H1 (cell line): ENCODE results near the gene MAP1B. TPM values are rescaled to one million over a fixed set of nuclear protein-coding genes. Genes with fewer than 3 reads are reported as not detected.

Experiments used
- CTCF ChIA-PET: fragments of 300-600 bp; sonication (Branson Sonifier 250); formaldehyde crosslinking; loops from one replicate; lab custom pipeline; 2021; ENCODE audit not compliant: partially characterized antibody; lab: Charles Lee
- POLR2A ChIA-PET: fragments of 300-600 bp; sonication (Branson Sonifier 250); formaldehyde crosslinking; loops from one replicate; lab custom pipeline; 2021; ENCODE audit warnings: inconsistent platforms; ENCODE audit not compliant: partially characterized antibody; lab: Charles Lee
- DNase-seq, 2 experiments: peaks; one replicate each; pipeline versions ENCODE4 v3.0.0 to v3.0.0-alpha.2; 2010 to 2022; ENCODE audit warnings: low spot score in 2 of 2, low read depth in 1 of 2, mixed read lengths in 1 of 2
- FAIRE-seq: peaks from 2 replicates; lab custom pipeline; 2011; peaks lifted over from hg19 to GRCh38; lab: Jason Lieb, UNC
- H2AFZ ChIP-seq: 2 replicates; pipeline ENCODE4 v1.8.1; 2012; ENCODE audit warnings: low read length, inconsistent platforms
- H2AK5ac ChIP-seq: 2 replicates; pipeline ENCODE4 v1.6.1; 2013; ENCODE audit warnings: low read depth, low read length
- H2BK120ac ChIP-seq: replicated peaks from 2 replicates; pipeline ENCODE3; 2013; ENCODE audit warnings: low read depth, low read length, inconsistent platforms
- H2BK12ac ChIP-seq: 2 replicates; pipeline ENCODE4 v1.6.1; 2013; ENCODE audit warnings: low read depth, low read length
- H2BK15ac ChIP-seq: 2 replicates; pipeline ENCODE4 v1.6.1; 2013; ENCODE audit warnings: low read length
- H2BK20ac ChIP-seq: 2 replicates; pipeline ENCODE4 v1.6.1; 2013; ENCODE audit warnings: low read length
- H2BK5ac ChIP-seq: 2 replicates; pipeline ENCODE4 v1.6.1; 2013; ENCODE audit warnings: low read depth, low read length
- H3K14ac ChIP-seq: 2 replicates; pipeline ENCODE4 v1.6.1; 2013; ENCODE audit warnings: inconsistent platforms; ENCODE audit not compliant: insufficient read length
- H3K18ac ChIP-seq: 2 replicates; pipeline ENCODE4 v1.6.1; 2013; ENCODE audit warnings: low read length; ENCODE audit errors: extremely low read depth
- H3K23ac ChIP-seq: 2 replicates; pipeline ENCODE4 v1.6.1; 2013; ENCODE audit warnings: inconsistent platforms; ENCODE audit not compliant: insufficient read length
- H3K23me2 ChIP-seq: 2 replicates; pipeline ENCODE4 v1.6.1; 2013; ENCODE audit warnings: low read depth, low read length
- H3K27ac ChIP-seq: 2 replicates; pipeline ENCODE4 v1.6.1; 2011; ENCODE audit warnings: low read depth, low read length, inconsistent platforms
- H3K27me3 ChIP-seq, 4 experiments: replicated peaks in 1 of 4; 1 replicate in 1 of 4; 2 replicates in 3 of 4; pipeline versions ENCODE4 v1.6.1 to v1.8.1; 2011 to 2013; ENCODE audit warnings: low read length in 3 of 4, mild to moderate bottlenecking in 3 of 4, inconsistent platforms in 2 of 4, mixed read lengths in 2 of 4, moderate library complexity in 1 of 4; ENCODE audit not compliant: control insufficient read depth in 3 of 4, insufficient read depth in 3 of 4; ENCODE audit errors: extremely low read depth in 1 of 4
- H3K36me3 ChIP-seq, 4 experiments: 2 replicates each; pipeline versions ENCODE4 v1.6.1 to v1.8.1; 2011 to 2013; ENCODE audit warnings: mild to moderate bottlenecking in 4 of 4, low read length in 3 of 4, moderate library complexity in 2 of 4, control low read depth in 1 of 4, inconsistent platforms in 1 of 4; ENCODE audit not compliant: insufficient read depth in 4 of 4, control insufficient read depth in 2 of 4
- H3K4ac ChIP-seq: replicated peaks from 2 replicates; pipeline ENCODE3; 2013; ENCODE audit warnings: low read length, low read depth, mixed read lengths, inconsistent platforms; ENCODE audit not compliant: insufficient read length
- H3K4me1 ChIP-seq, 4 experiments: replicated peaks in 1 of 4; 1 replicate in 1 of 4; 2 replicates in 3 of 4; pipeline versions ENCODE4 v1.6.1 to v1.8.1; 2011 to 2013; ENCODE audit warnings: low read length in 3 of 4, inconsistent platforms in 2 of 4, mixed read lengths in 1 of 4; ENCODE audit not compliant: insufficient read depth in 4 of 4, control insufficient read depth in 3 of 4
- H3K4me2 ChIP-seq, 2 experiments: 2 replicates each; pipeline versions ENCODE4 v1.6.1 to v1.8.1; 2011 to 2013; ENCODE audit warnings: low read depth in 2 of 2, low read length in 2 of 2, control low read depth in 1 of 2, inconsistent platforms in 1 of 2, mild to moderate bottlenecking in 1 of 2; ENCODE audit not compliant: insufficient read depth in 1 of 2
- H3K4me3 ChIP-seq, 4 experiments: fragments of 200-600, 300-600 bp in 1 of 4; sonication (generic), shearing (Covaris generic), sonication (Bioruptor Twin) in 1 of 4; 2 replicates each; pipeline versions ENCODE4 v1.5.1 to v1.8.1; 2011 to 2016; ENCODE audit warnings: low read length in 4 of 4, low read depth in 3 of 4, control low read depth in 2 of 4, inconsistent platforms in 2 of 4, mild to moderate bottlenecking in 2 of 4, mixed read lengths in 1 of 4, moderate library complexity in 1 of 4; ENCODE audit not compliant: insufficient read depth in 2 of 4; ENCODE audit errors: extremely low read depth in 1 of 4
- H3K56ac ChIP-seq: replicated peaks from 2 replicates; pipeline ENCODE3; 2013; ENCODE audit warnings: low read depth, mild to moderate bottlenecking, mixed read lengths, low read length, inconsistent platforms; ENCODE audit not compliant: insufficient read length
- H3K79me1 ChIP-seq: 2 replicates; pipeline ENCODE4 v1.6.1; 2013; ENCODE audit warnings: low read depth, low read length, control low read depth
- H3K79me2 ChIP-seq, 2 experiments: 2 replicates each; pipeline versions ENCODE4 v1.6.1 to v1.8.1; 2012 to 2013; ENCODE audit warnings: low read length in 2 of 2, mild to moderate bottlenecking in 2 of 2, inconsistent platforms in 1 of 2; ENCODE audit not compliant: insufficient read depth in 2 of 2, control insufficient read depth in 1 of 2
- H3K9ac ChIP-seq, 4 experiments: replicated peaks in 1 of 4; 1 replicate in 1 of 4; 2 replicates in 3 of 4; pipeline versions ENCODE4 v1.6.1 to v1.8.1; 2011 to 2013; ENCODE audit warnings: low read depth in 3 of 4, low read length in 3 of 4, control low read depth in 2 of 4, mild to moderate bottlenecking in 2 of 4, moderate library complexity in 2 of 4, inconsistent platforms in 1 of 4; ENCODE audit errors: extremely low read depth in 1 of 4
- H3K9me3 ChIP-seq, 2 experiments: 2 replicates each; pipeline versions ENCODE4 v1.6.1 to v1.8.1; 2012 to 2013; ENCODE audit warnings: mild to moderate bottlenecking in 2 of 2, moderate library complexity in 2 of 2, control low read depth in 1 of 2, inconsistent platforms in 1 of 2, low read depth in 1 of 2, low read length in 1 of 2, mixed read lengths in 1 of 2; ENCODE audit not compliant: insufficient read depth in 2 of 2
- H4K20me1 ChIP-seq, 2 experiments: replicated peaks in 1 of 2; 2 replicates each; pipeline versions ENCODE3 to v1.8.1; 2011 to 2013; ENCODE audit warnings: inconsistent platforms in 2 of 2, low read length in 2 of 2, mild to moderate bottlenecking in 1 of 2; ENCODE audit not compliant: insufficient read depth in 2 of 2, control insufficient read depth in 1 of 2
- H4K5ac ChIP-seq: 2 replicates; pipeline ENCODE4 v1.6.1; 2013; ENCODE audit warnings: low read length, low read depth, mixed read lengths, inconsistent platforms; ENCODE audit not compliant: insufficient read length
- H4K8ac ChIP-seq: 2 replicates; pipeline ENCODE4 v1.8.0; 2013; ENCODE audit warnings: mild to moderate bottlenecking, moderate library complexity, low read length, inconsistent platforms; ENCODE audit not compliant: insufficient read depth; ENCODE audit errors: extremely low read depth
- H4K91ac ChIP-seq: replicated peaks from 2 replicates; pipeline ENCODE3; 2013; ENCODE audit warnings: low read length, mixed read lengths, inconsistent platforms; ENCODE audit not compliant: insufficient read length
- E2F6 ChIP-seq: IDR thresholded peaks from 2 replicates; pipeline ENCODE4 v1.6.1; 2012; ENCODE audit warnings: inconsistent platforms
- JUN ChIP-seq: IDR thresholded peaks from 2 replicates; pipeline ENCODE4 v1.6.1; 2011; ENCODE audit warnings: low read depth, mild to moderate bottlenecking, improper control_type of control experiment, low read length
- POLR2A ChIP-seq, 2 experiments: IDR thresholded peaks; 1 replicate in 1 of 2; 2 replicates in 1 of 2; pipeline ENCODE4 v1.6.1; 2011; ENCODE audit warnings: low read depth in 2 of 2, low read length in 2 of 2, mild to moderate bottlenecking in 2 of 2; ENCODE audit errors: control extremely low read depth in 1 of 2
- SP4 ChIP-seq: IDR thresholded peaks from 2 replicates; pipeline ENCODE4 v1.6.1; 2012; ENCODE audit warnings: low read length, inconsistent platforms
- USF2 ChIP-seq: IDR thresholded peaks from 2 replicates; pipeline ENCODE4 v1.6.1; 2011; ENCODE audit warnings: low read length, improper control_type of control experiment
- WGBS, 2 experiments: shearing (Covaris generic) in 1 of 2; methylation state at CpG; one replicate each; pipeline versions ENCODE4 v1.1.6 to v1.1.7; 2013 to 2015; ENCODE audit warnings: low lambda C conversion rate in 2 of 2, mixed read lengths in 2 of 2, inconsistent platforms in 1 of 2, low coverage in 1 of 2, missing lambda C conversion rate in 1 of 2; ENCODE audit not compliant: insufficient replicate concordance in 2 of 2, insufficient coverage in 1 of 2, insufficient read length in 1 of 2; ENCODE audit errors: extremely low coverage in 1 of 2, missing lambda C conversion rate in 1 of 2; 5-methylcytosine and 5-hydroxymethylcytosine counted together
- polyA plus RNA-seq, 7 experiments: library from polyadenylated mRNA; depleted of rRNA in 3 of 7; stranded (reverse) in 5 of 7; unstranded in 2 of 7; fragments of >200 nt in 5 of 7; fragments of 200-250 nt in 2 of 7; gene quantifications; 1 replicate in 5 of 7; 2 replicates in 1 of 7; 4 replicates in 1 of 7; pipeline versions ENCODE4 v1.2.1 to v1.2.3, GENCODE V29; 2011 to 2013; ENCODE audit warnings: missing spikeins in 2 of 7, mixed read lengths in 2 of 7
- total RNA-seq: library from RNA; stranded (reverse); fragmentation: NEBNext Ultra II Directional; extraction: Animal tissue kit (Norgen Biotek cat#: 25700); gene quantifications from 2 replicates; pipeline ENCODE4 v1.2.1, GENCODE V29; 2021

Gene MAP1B
- total and polyA plus RNA-seq, 2 of the 8 experiments (the other 6 are each of a cell fraction or from before 2014, with no cell fraction given) = 24.5 to 120 TPM

- TF ChIP-seq POLR2A (IDR thresholded peaks at IDR 0.05; ENCODE audit: control extremely low read depth in 1 of 2, low read depth in 2 of 2, low read length in 2 of 2) (no peak), JUN (no peak), SP4 (no peak), E2F6 (no peak), USF2 (no peak)
- H3K27me3 ChIP-seq = no peaks in the 10 kb centered on the region
- no peaks in the 10 kb centered on the region for H3K79me2 ChIP-seq
- no peak overlapping the region for H3K56ac ChIP-seq
- H4K8ac ChIP-seq = no peak overlapping the region
- no peak overlapping the region for H3K4me2 ChIP-seq
- H3K23ac ChIP-seq = no peak overlapping the region
- H2BK120ac ChIP-seq = no peak overlapping the region
- H3K27ac ChIP-seq = no peak overlapping the region
- H2AK5ac ChIP-seq = no peak overlapping the region
- no peak overlapping the region for H4K91ac ChIP-seq
- H3K4me1 ChIP-seq = no peaks in the 10 kb centered on the region
- H3K23me2 ChIP-seq = no peaks in the 10 kb centered on the region
- H3K4ac ChIP-seq = no peak overlapping the region
- no peak overlapping the region for H3K14ac ChIP-seq
- H3K9ac ChIP-seq = no peak overlapping the region
- H2BK5ac ChIP-seq = no peak overlapping the region
- no peak overlapping the region for H2AFZ ChIP-seq
- no peak overlapping the region for H2BK20ac ChIP-seq
- H3K4me3 ChIP-seq = no peak overlapping the region
- CTCF ChIA-PET = interaction anchor here (0.7 to 1.6 kb wide), 4 partner anchors 11 to 56 kb away, joined by 3 read pairs; no protein-coding TSS in a partner anchor
- H3K9me3 ChIP-seq = no peaks in the 10 kb centered on the region
- H3K36me3 ChIP-seq = peaks cover 6 to 45% (median 23%) of the 10 kb centered on the region in 4 experiments
- no peak for DNase-seq
- peaks cover 0 to 1% of the 10 kb centered on the region in 2 experiments for H4K20me1 ChIP-seq
- WGBS, 2 experiments = 90% methylated on average over 2 of the region's 2 CpGs; no CpG with 5 or more reads in 1 of the 2 experiments
- no peaks in the 10 kb centered on the region; the same call in 1 of the 2 replicates for H3K79me1 ChIP-seq
- H2BK12ac ChIP-seq = no peak overlapping the region
- FAIRE-seq = no peak
- POLR2A ChIA-PET = no interaction called here
- no peak overlapping the region for H2BK15ac ChIP-seq
- H4K5ac ChIP-seq = no peak overlapping the region
- H3K18ac ChIP-seq = no peak overlapping the region
These were observed 81.9 kb downstream of the MAP1B start for GRCh38 chr5:72189146-72189545.
